NCI-H1417 treated with DMSO at 0.1 percent for 48 hours (cell line): ENCODE results near the gene ITLN2.
"Not testable (repeated sequence)": the region's sequence is repeated elsewhere in the genome, so short reads cannot be mapped to it uniquely, and the experiment has no call there.

ENCODE experiments used
- DNase-seq: peaks from one replicate; lab custom pipeline; 2025; lab: John Stamatoyannopoulos, UW

The ITLN2 gene

GRCh38 chr1:160905617-160905989 is 49.0 kb downstream of the ITLN2 start:
- no peak for DNase-seq

GRCh38 chr1:160904783-160905616 is 49.6 kb downstream of the ITLN2 start:
- no peak for DNase-seq

GRCh38 chr1:160902251-160902650 is 52.4 kb downstream of the ITLN2 start:
- DNase-seq, result not testable (repeated sequence)

- no peak for DNase-seq
These were observed 52.8 kb downstream of the ITLN2 start for GRCh38 chr1:160901768-160902167.

- DNase-seq, result not testable (repeated sequence)
These were observed 53.9 kb downstream of the ITLN2 start for GRCh38 chr1:160900683-160901082.
